ENCODE results near the gene NPAS2. TPM values are rescaled to one million over a fixed set of nuclear protein-coding genes. Genes with fewer than 3 reads are reported as not detected.
A peak's percentile ranks its signal among the peaks of the same experiment; 100 is the strongest.

The NPAS2 gene
- total and polyA plus RNA-seq, 2 donors (not counting 3 experiments of a cell fraction or from before 2014, with no cell fraction given) = 29.0 to 53.9 TPM

DNA sequence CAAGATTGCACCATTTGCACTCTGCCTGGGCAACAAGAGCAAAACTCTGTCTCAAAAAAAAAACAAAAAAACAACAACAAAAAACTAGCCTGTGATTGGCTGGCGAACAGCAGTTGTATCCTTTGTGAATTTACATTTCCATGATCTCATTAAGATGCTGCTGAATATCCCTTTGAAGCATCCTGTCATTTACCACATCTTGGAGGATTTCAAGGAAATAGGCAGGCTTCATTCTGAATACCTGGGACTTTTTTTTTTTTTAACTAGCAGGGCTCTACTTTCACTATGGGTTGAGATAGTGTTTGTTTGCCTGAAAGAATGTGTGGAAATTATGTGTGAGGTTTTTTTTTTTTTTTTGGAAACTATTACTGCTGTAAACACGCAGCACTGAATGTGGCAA lies 132.6 kb downstream of the NPAS2 start:
- ChIA-PET CTCF (no interaction called here), POLR2A (no interaction called here)
- H3K4me2 ChIP-seq (ENCODE audit: insufficient read depth, low read length) = no peak overlapping the region
- no peaks in the 10 kb centered on the region for H3K9me1 ChIP-seq (replicated peaks; ENCODE audit: control insufficient read depth, extremely low read depth, insufficient read depth, low read length)
- H3K4me1 ChIP-seq (ENCODE audit: control insufficient read depth, extremely low read depth, insufficient read depth, low read length) = no peaks in the 10 kb centered on the region
- H3K79me2 ChIP-seq (ENCODE audit: control insufficient read depth, insufficient read depth, low read length) = no peaks in the 10 kb centered on the region
- no peak overlapping the region for H2AFZ ChIP-seq (ENCODE audit: low read depth, low read length)
- intact Hi-C loops (cut with micrococcal nuclease) = no loop called here
- no peak overlapping the region for H3K4me3 ChIP-seq (replicated peaks in 1 of 3; ENCODE audit: insufficient read depth in 1 of 3, low read depth in 1 of 3, low read length in 3 of 3)
- DNase-seq (ENCODE audit: low read depth, low spot score) (no peak), FAIRE-seq (peak; percentile 21)
- H4K20me1 ChIP-seq (replicated peaks; ENCODE audit: control insufficient read depth, extremely low read depth, insufficient read depth, low read length) = no peaks in the 10 kb centered on the region
- no peak overlapping the region for H3K9ac ChIP-seq (replicated peaks; ENCODE audit: extremely low read depth, insufficient read depth, low read length)
- no peak for TF ChIP-seq MAX (IDR thresholded peaks at IDR 0.05; ENCODE audit: insufficient read depth, insufficient read length)
- H3K27me3 ChIP-seq (ENCODE audit: control insufficient read depth in 2 of 2, insufficient read depth in 2 of 2, low read length in 2 of 2) = no peaks in the 10 kb centered on the region
- BruUV-seq (replicated peaks) = no TSS peak
- no peak overlapping the region for H3K27ac ChIP-seq (ENCODE audit: insufficient read depth, low read depth, low read length)
- H3K9me3 ChIP-seq (replicated peaks; ENCODE audit: control insufficient read depth, insufficient read depth, low read length) = no peaks in the 10 kb centered on the region
- dilution Hi-C loops (cut with MboI; ENCODE audit: extremely low pct_ligation_motif_present, low sequenced_read_pairs) = no loop called here
- peaks cover 0 to 12% of the 10 kb centered on the region in 2 experiments for H3K36me3 ChIP-seq (ENCODE audit: control insufficient read depth in 2 of 2, extremely low read depth in 1 of 2, insufficient read depth in 2 of 2, low read length in 2 of 2)

GRCh38 chr2:100953406-100954043 lies 133.6 kb downstream of the NPAS2 start:
- TF ChIP-seq MAX (IDR thresholded peaks at IDR 0.05; ENCODE audit: insufficient read depth, insufficient read length) (no peak), EZH2 (IDR thresholded peaks at IDR 0.05; ENCODE audit: borderline replicate concordance, low read depth, low read length, severe bottlenecking) (no peak), MYC (IDR thresholded peaks at IDR 0.05; ENCODE audit: low read depth, low read length) (no peak), POLR2AphosphoS5 (IDR thresholded peaks at IDR 0.05; ENCODE audit: insufficient read depth, low read depth, low read length) (no peak), FOS (IDR thresholded peaks at IDR 0.05; ENCODE audit: borderline replicate concordance, insufficient read depth, low read length) (no peak), POLR2A (IDR thresholded peaks at IDR 0.05; ENCODE audit: low read depth, low read length) (no peak)
- no peak for FAIRE-seq
- Histone ChIP-seq H3K27me3 (ENCODE audit: control insufficient read depth in 2 of 2, insufficient read depth in 2 of 2, low read length in 2 of 2) (no peaks in the 10 kb centered on the region), H2AFZ (ENCODE audit: low read depth, low read length) (no peak overlapping the region), H3K4me3 (replicated peaks in 1 of 3; ENCODE audit: insufficient read depth in 1 of 3, low read depth in 1 of 3, low read length in 3 of 3) (no peak overlapping the region), H3K9ac (replicated peaks; ENCODE audit: extremely low read depth, insufficient read depth, low read length) (no peak overlapping the region), H4K20me1 (replicated peaks; ENCODE audit: control insufficient read depth, extremely low read depth, insufficient read depth, low read length) (no peaks in the 10 kb centered on the region), H3K4me2 (ENCODE audit: insufficient read depth, low read length) (no peak overlapping the region), H3K27ac (ENCODE audit: insufficient read depth, low read depth, low read length) (no peak overlapping the region), H3K9me3 (replicated peaks; ENCODE audit: control insufficient read depth, insufficient read depth, low read length) (no peaks in the 10 kb centered on the region), H3K79me2 (ENCODE audit: control insufficient read depth, insufficient read depth, low read length) (no peaks in the 10 kb centered on the region), H3K4me1 (ENCODE audit: control insufficient read depth, extremely low read depth, insufficient read depth, low read length) (no peaks in the 10 kb centered on the region), H3K9me1 (replicated peaks; ENCODE audit: control insufficient read depth, extremely low read depth, insufficient read depth, low read length) (no peaks in the 10 kb centered on the region), H3K36me3 (ENCODE audit: control insufficient read depth in 2 of 2, extremely low read depth in 1 of 2, insufficient read depth in 2 of 2, low read length in 2 of 2) (peaks cover 0 to 12% of the 10 kb centered on the region in 2 experiments)
- ChIA-PET POLR2A (no interaction called here), CTCF (no interaction called here)
- no peak for DNase-seq (ENCODE audit: low read depth, low spot score)
- intact Hi-C loops (cut with micrococcal nuclease) = no loop called here
- BruUV-seq (replicated peaks) = no TSS peak
- dilution Hi-C loops (cut with MboI; ENCODE audit: extremely low pct_ligation_motif_present, low sequenced_read_pairs) = no loop called here
